PC-3 (cell line): Measurements from ENCODE around the gene SCG2. TPM values are rescaled to one million over a fixed set of nuclear protein-coding genes. Genes with fewer than 3 reads are reported as not detected.
A peak's percentile ranks its signal among the peaks of the same experiment; 100 is the strongest.

ENCODE experiments used
- ATAC-seq: fragments of 200-7000 bp; cut with Tn5 transposase; 2 replicates; pipeline ENCODE4 v1.9.1; 2020; ENCODE audit warnings: mild to moderate bottlenecking, moderate library complexity
- BruUV-seq: library from RNA; stranded (reverse); fragments of 400-500 nt; replicated peaks from 2 replicates; lab custom pipeline; 2021; lab: Mats Ljungman, UMichigan
- CTCF ChIA-PET: fragments of 300-600 bp; sonication (Branson Sonifier 250); formaldehyde crosslinking; loops from one replicate; lab custom pipeline; 2022; ENCODE audit warnings: antibody characterized with exemption; lab: Charles Lee
- POLR2A ChIA-PET: fragments of 300-600 bp; sonication (Branson Sonifier 250); formaldehyde crosslinking; loops from one replicate; lab custom pipeline; 2022; ENCODE audit warnings: antibody characterized with exemption; ENCODE audit not compliant: unreplicated experiment; lab: Charles Lee
- DNase-seq: peaks from one replicate; pipeline ENCODE4 v3.0.0-alpha.2; 2015
- H2AFZ ChIP-seq: fragments of 300-600 bp; sonication (generic); 2 replicates; pipeline ENCODE4 v1.6.0; 2016; ENCODE audit warnings: antibody characterized with exemption, low read length
- H3F3A ChIP-seq: fragments of 300-600 bp; sonication (generic); one replicate; pipeline ENCODE4 v1.6.0; 2017; ENCODE audit warnings: antibody characterized with exemption, low read length, control low read depth, mild to moderate bottlenecking; ENCODE audit not compliant: unreplicated experiment
- H3K27ac ChIP-seq: fragments of 300-600 bp; sonication (generic); 2 replicates; pipeline ENCODE4 v1.5.1; 2016; ENCODE audit warnings: mild to moderate bottlenecking, low read length
- H3K27me3 ChIP-seq: fragments of 300-600 bp; sonication (generic); 2 replicates; pipeline ENCODE4 v1.6.1; 2016; ENCODE audit warnings: low read length, mixed read lengths
- H3K36me3 ChIP-seq: fragments of 300-600 bp; sonication (generic); 2 replicates; pipeline ENCODE4 v1.6.1; 2016; ENCODE audit warnings: low read depth, mixed run types, low read length, mixed read lengths
- H3K4me1 ChIP-seq: fragments of 300-600 bp; sonication (generic); 2 replicates; pipeline ENCODE4 v1.5.1; 2016; ENCODE audit warnings: low read length; ENCODE audit not compliant: insufficient read depth
- H3K4me2 ChIP-seq: fragments of 300-600 bp; sonication (generic); 2 replicates; pipeline ENCODE4 v1.6.0; 2016; ENCODE audit warnings: low read length
- H3K4me3 ChIP-seq: fragments of 300-600 bp; sonication (generic); 2 replicates; pipeline ENCODE4 v1.5.1; 2016; ENCODE audit warnings: mild to moderate bottlenecking, low read length, mixed read lengths
- H3K79me2 ChIP-seq: fragments of 300-600 bp; sonication (generic); 2 replicates; pipeline ENCODE4 v1.6.1; 2017; ENCODE audit warnings: low read length, mixed read lengths
- H3K9ac ChIP-seq: fragments of 300-600 bp; sonication (generic); 2 replicates; pipeline ENCODE4 v1.6.0; 2016; ENCODE audit warnings: mild to moderate bottlenecking, low read length
- H3K9me2 ChIP-seq: fragments of 300-600 bp; sonication (generic); replicated peaks from 2 replicates; pipeline ENCODE4 v1.6.1; 2016; ENCODE audit warnings: mixed run types, low read length, mixed read lengths
- H3K9me3 ChIP-seq: fragments of 300-600 bp; sonication (generic); 2 replicates; pipeline ENCODE4 v1.6.1; 2016; ENCODE audit warnings: low read length, mixed read lengths
- H4K20me1 ChIP-seq: fragments of 300-600 bp; sonication (generic); 2 replicates; pipeline ENCODE4 v1.6.1; 2016; ENCODE audit warnings: low read length, mixed read lengths
- CTCF ChIP-seq: fragments of 300-600 bp; sonication (generic); conservative IDR thresholded peaks from 2 replicates; pipeline ENCODE4 v1.5.1; 2017; ENCODE audit warnings: antibody characterized with exemption, low read depth, mild to moderate bottlenecking, low read length
- EZH2 ChIP-seq: fragments of 300-600 bp; sonication (generic); IDR thresholded peaks from one replicate; pipeline ENCODE4 v1.6.1; 2017; ENCODE audit warnings: antibody characterized with exemption, mild to moderate bottlenecking, low read length; ENCODE audit not compliant: unreplicated experiment
- EZH2phosphoT487 ChIP-seq: fragments of 300-600 bp; sonication (generic); IDR thresholded peaks from 2 replicates; pipeline ENCODE4 v1.6.1; 2018; ENCODE audit warnings: mild to moderate bottlenecking, antibody characterized with exemption, low read length, borderline replicate concordance
- intact Hi-C: fragments of 100-400 bp; cut with micrococcal nuclease; formaldehyde crosslinking; loops from 2 replicates; pipeline ENCODE4 v1.9.0; 2023
- total RNA-seq: library from RNA; depleted of rRNA; stranded (reverse); fragments of >200 nt; gene quantifications from 2 replicates; pipeline ENCODE4 v1.2.3, GENCODE V29; 2014; rRNA removed

Gene SCG2
- total RNA-seq, 1 experiment from 2014 or later, result 0.51 TPM

DNA sequence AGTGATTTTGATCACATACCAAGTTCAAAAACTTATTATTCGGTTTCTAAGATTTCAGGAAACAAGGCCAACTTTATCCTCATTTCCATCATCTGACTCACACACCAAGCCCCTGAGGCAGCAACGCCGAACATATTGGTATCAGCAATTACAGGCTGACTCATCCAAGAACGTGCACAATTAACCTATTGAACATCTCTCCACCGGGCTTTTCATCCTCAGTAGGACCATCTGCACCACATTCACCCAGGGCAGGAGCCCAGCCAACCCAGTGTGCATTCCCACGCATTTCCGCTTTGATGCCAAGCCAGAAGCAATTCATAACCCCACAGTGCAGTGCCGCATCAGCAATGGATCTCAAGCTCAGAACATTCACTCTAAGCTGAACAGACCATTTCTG, 52.9 kb downstream of the SCG2 start:
- H3K36me3 ChIP-seq, result no peaks in the 10 kb centered on the region
- H3K79me2 ChIP-seq, result no peaks in the 10 kb centered on the region
- peaks cover 5% of the 10 kb centered on the region for H3F3A ChIP-seq
- ChIA-PET CTCF (interaction anchor here (0.5 kb wide), 1 partner anchor 50 kb away, joined by 3 read pairs; no protein-coding TSS in a partner anchor), POLR2A (no interaction called here)
- ATAC-seq (peak; percentile 80), DNase-seq (peak; percentile 98)
- BruUV-seq, result no TSS peak
- H3K4me2 ChIP-seq, result peak overlapping the region; percentile 65
- no peaks in the 10 kb centered on the region for H3K9me3 ChIP-seq
- H4K20me1 ChIP-seq, result no peaks in the 10 kb centered on the region
- no peaks in the 10 kb centered on the region for H3K9me2 ChIP-seq
- TF ChIP-seq CTCF (no peak), EZH2 (no peak), EZH2phosphoT487 (no peak)
- no peak overlapping the region for H2AFZ ChIP-seq
- no peaks in the 10 kb centered on the region for H3K27me3 ChIP-seq
- peaks cover 54% of the 10 kb centered on the region for H3K4me1 ChIP-seq
- H3K27ac ChIP-seq, result peak overlapping the region; percentile 90
- peak overlapping the region; percentile 30; the same call in 1 of the 2 replicates for H3K4me3 ChIP-seq
- intact Hi-C loops, result loop anchor here (5.0 kb wide), 3 partner anchors 52 to 248 kb away; no protein-coding TSS in a partner anchor
- H3K9ac ChIP-seq, result peak overlapping the region; percentile 57

- no peaks in the 10 kb centered on the region for H4K20me1 ChIP-seq
- CTCF ChIA-PET, result interaction anchor here (0.6 kb wide), 1 partner anchor 29 kb away, joined by 4 read pairs; no protein-coding TSS in a partner anchor
- ATAC-seq (no peak), DNase-seq (peak; percentile 46)
- H3K27ac ChIP-seq, result peak overlapping the region; percentile 90
- peaks cover 5% of the 10 kb centered on the region for H3F3A ChIP-seq
- POLR2A ChIA-PET, result no interaction called here
- intact Hi-C loops, result loop anchor here (5.0 kb wide), 3 partner anchors 51 to 249 kb away; no protein-coding TSS in a partner anchor
- no peaks in the 10 kb centered on the region for H3K9me2 ChIP-seq
- BruUV-seq, result no TSS peak
- no peaks in the 10 kb centered on the region for H3K9me3 ChIP-seq
- no peak for TF ChIP-seq EZH2phosphoT487
- TF ChIP-seq EZH2, result no peak
- TF ChIP-seq CTCF, result no peak
- no peaks in the 10 kb centered on the region for H3K36me3 ChIP-seq
- H2AFZ ChIP-seq, result no peak overlapping the region
- H3K9ac ChIP-seq, result peak overlapping the region; percentile 36; the same call in 1 of the 2 replicates
- peak overlapping the region; percentile 6; the same call in 1 of the 2 replicates for H3K4me3 ChIP-seq
- H3K27me3 ChIP-seq, result no peaks in the 10 kb centered on the region
- no peaks in the 10 kb centered on the region for H3K79me2 ChIP-seq
- H3K4me2 ChIP-seq, result peak overlapping the region; percentile 65
- peaks cover 54% of the 10 kb centered on the region for H3K4me1 ChIP-seq
Observed at GRCh38 chr2:223548194-223548593, 54.0 kb downstream of the SCG2 start.

Other genes with a start within 250 kb of the SCG2 start
- gene AP1S3, start 235.2 kb upstream of the SCG2 start, total RNA-seq, result 34.3 and 37.6 TPM in 2 replicates